NOMO-1 treated with DMSO at 0.1 percent for 48 hours (cell line): ENCODE measurements around the gene SZT2.
"Not testable (repeated sequence)": the region's sequence is repeated elsewhere in the genome, so short reads cannot be mapped to it uniquely, and the experiment has no call there.

Experiments used
- DNase-seq: peaks from one replicate; lab custom pipeline; 2025; ENCODE audit not compliant: unreplicated experiment; lab: John Stamatoyannopoulos, UW

Gene SZT2

DNA sequence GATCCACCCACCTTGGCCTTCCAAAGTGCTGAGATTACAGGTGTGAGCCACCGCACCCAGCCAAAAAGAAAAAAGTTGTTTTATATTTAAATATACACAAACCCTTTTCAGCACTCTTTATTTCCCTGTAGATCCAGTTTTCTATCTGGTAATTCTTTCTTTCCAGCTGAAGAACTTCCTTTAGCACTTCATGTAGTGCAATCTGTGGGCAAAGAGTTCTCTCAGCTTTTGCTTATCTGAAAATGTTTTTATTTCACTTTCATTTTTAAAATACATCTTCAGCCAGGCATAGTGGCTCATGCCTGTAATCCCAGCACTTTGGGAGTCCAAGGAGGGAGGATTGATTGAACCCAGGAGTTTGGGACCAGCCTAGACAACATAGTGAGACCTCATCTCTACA lies 92.5 kb downstream of the SZT2 start:
- no peak for DNase-seq

DNA sequence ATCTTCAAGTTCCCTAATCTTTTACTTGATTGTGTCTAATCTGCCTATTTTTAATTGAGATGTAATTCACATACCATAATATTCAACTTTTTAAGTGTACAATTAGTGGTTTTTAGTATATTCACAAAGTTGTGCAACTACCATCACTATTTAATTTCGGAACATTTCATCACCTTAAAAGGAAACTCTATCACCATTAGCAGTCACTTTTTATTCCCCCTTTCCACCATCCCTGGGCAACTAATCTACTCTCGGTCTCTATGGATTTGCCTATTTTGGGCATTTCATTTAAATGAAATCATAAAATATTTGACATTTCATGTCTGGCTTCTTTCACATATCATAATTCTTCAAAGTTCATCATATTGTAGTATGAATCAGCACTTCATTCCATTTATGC lies 94.7 kb downstream of the SZT2 start:
- DNase-seq, result peak; percentile 22

DNA sequence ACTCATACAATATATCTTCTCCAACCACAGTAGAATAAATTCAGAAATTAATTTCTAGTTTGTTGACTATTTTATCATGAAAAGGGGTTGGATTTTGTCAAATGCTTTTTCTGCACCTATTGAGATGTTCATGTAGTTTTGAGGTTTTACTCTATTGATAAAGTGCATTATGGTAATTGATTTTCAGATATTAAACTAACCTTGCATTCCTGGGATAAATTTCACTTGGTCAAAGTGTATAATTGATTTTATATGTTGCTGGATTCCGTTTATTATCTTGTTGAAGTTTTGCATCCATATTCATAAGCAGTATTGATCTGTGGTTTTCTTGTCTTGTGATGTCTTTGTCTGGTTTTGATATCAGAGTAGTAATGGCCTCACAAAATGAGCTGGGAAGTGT lies 98.5 kb downstream of the SZT2 start:
- no peak for DNase-seq

DNA sequence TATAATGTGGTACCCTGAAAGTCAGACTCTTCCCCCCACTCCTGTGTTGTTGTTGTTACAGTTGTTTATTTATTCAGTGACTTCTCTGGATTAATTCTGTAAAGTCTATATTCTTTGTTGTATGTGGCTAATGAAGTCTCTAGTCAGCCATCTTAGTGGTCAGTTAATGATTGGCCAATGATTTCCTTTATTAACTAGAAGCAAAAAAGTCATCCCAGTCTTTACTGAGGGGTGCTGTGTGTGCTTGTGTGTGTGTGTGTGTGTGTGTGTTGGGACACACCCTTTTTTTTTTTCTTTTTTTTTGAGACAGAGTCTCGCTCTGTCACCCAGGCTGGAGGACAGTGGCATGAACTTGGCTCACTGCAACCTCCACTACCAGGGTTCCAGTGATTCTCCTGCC lies 101.4 kb downstream of the SZT2 start:
- DNase-seq, result no peak

DNA sequence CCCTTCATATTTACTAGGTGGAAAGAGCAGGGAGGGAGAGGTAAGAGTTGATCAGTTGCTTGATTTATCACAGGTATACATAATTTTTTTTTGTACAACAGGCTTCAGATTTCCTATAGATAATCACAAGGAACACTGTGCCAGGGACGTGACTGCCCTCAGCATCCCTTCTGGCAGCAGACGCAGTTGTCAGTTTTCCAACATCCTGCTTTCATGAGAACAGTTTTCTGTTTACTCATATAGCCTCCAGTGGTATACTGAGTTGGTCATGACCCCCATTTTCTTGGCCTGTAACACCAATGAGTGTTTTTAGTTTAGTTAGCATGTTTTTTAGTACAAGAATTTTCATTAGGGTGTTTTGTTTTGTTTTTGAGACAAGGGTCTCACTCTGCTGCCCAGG lies 103.1 kb downstream of the SZT2 start:
- DNase-seq, result no peak

DNA sequence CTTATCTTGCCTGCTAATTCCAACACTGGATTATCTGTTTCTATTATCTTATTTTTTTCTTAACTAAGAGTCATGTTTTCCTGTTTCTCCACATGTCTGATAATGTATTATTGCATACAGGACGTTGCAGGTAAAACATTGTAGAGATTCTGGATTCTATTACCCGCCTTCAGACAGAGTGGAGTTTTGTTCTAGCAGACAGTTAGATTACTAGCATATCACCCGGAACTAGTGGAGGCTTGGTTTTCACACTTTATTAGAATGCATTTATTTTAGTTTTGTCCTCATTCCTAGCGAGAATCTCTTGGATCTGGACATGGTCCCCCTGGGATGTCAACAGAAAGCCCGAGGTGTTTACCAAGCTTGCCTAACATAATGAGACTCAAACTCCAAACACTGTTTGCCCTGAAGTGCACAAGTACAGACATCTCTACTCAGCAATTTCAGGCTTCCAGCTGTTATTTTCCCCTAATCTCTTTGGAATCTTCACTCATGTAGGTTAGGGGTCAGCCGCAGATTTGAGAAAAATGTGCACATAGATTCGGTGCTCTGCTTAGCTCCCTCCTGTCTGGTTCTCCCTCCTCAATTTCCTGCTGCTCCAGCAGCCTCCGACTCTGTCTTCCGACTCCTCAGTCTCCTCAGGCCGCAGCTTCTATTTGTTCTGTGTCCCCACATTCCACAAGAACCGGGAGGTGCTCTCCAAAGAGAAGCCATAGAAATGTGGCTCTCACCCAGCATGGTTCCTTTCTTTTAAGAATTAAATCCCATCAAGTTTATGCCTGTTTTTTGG lies 104.2 kb downstream of the SZT2 start:
- no peak for DNase-seq

DNA sequence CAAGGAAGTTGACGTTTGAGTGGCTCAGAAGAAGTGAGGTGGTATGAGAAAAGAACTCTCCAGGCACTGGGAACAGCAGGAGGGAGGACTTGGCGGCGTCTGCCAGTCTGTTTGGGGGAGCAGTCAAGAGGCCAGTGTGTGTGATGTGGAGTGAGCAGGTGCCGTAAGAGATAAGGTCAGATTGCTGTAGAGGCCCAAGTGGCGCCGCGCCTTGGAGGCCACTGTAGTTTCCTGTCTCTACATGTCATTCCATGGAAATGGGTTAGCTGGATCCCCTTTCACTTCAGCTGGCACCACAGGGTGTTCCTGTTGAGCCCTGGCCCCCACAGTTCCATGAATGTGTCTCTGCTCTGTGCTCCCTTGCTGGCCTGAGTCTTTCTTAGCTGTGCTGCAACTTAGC lies 105.5 kb downstream of the SZT2 start:
- DNase-seq, result no peak

DNA sequence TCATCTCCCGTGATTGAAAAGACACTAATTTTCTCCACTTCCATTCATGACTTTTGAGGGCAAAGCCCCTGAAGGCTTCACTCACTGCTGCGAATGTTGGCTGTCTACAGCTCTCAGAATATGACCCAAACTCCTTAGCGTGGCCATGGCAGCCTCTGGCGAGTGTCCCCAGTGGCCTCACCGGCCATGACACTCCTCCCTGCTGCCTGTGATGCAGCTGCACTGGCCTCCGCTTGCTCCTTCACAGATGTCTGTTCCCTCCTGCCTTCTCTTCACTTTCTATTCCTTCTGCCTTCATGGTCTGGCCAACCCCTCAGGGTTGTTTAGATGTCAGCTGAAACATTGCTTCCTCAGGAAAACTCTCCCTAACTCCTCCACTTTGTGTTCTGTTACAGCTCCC lies 110.2 kb downstream of the SZT2 start:
- DNase-seq, result no peak

DNA sequence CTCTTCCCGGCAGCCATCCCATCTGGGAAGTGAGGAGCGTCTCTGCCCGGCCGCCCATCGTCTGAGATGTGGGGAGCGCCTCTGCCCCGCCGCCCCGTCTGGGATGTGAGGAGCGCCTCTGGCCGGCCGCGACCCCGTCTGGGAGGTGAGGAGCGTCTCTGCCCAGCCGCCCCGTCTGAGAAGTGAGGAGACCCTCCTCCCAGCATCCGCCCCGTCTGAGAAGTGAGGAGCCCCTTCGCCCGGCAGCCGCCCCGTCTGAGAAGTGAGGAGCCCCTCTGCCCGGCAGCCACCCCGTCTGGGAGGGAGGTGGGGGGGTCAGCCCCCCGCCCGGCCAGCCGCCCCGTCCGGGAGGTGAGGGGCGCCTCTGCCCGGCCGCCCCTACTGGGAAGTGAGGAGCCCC lies 112.1 kb downstream of the SZT2 start:
- not testable (repeated sequence) for DNase-seq

DNA sequence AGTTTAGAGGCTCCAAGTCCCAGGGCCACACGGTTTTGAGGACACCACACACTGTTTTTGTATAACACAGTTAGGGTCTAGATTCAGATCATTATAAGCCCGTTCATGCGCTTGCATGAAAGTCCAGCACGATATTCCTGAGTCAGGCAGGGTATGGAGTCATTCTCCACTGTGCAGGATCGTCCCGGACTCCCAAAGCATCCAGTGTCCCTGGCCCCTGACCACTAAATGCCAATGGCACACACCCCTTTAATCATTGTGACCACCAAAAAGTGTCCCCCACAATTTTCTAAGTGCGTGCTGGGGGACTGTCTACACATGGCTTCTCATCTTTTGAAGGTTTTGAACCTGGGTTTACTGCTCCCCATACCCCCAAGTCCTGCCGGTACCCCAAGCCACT lies 113.8 kb downstream of the SZT2 start:
- DNase-seq, result no peak
